ENCODE results near the gene TEPSIN.

DNA sequence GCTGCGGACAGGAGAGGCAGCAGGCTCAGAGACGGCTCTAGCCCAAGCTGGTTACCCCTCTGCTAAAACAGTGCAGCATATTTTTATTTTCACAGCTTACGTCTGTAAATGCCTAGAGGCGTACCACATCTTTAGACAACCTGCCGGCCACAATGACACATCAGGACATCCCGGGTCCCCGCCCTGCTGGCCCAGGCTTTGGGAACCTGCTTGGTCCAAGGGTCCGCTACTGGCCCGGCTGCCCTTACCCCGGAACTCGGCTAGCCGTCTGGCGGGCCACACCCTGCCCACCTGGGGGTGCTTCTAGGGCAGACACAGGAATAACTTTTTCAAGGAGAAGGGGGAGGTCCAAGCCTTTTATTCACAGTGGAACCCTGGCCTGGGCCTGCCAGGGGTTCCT is 20.4 kb downstream of the TEPSIN start:
- TF ChIP-seq POLR2AphosphoS5 (IDR thresholded peaks at IDR 0.05; ENCODE audit: low read depth) (no peak), GABPA (IDR thresholded peaks at IDR 0.05; ENCODE audit: low read depth) (no peak), SPI1 (IDR thresholded peaks at IDR 0.05; ENCODE audit: borderline replicate concordance, low read depth) (no peak)
- TF ChIP-seq, protein P1, sequence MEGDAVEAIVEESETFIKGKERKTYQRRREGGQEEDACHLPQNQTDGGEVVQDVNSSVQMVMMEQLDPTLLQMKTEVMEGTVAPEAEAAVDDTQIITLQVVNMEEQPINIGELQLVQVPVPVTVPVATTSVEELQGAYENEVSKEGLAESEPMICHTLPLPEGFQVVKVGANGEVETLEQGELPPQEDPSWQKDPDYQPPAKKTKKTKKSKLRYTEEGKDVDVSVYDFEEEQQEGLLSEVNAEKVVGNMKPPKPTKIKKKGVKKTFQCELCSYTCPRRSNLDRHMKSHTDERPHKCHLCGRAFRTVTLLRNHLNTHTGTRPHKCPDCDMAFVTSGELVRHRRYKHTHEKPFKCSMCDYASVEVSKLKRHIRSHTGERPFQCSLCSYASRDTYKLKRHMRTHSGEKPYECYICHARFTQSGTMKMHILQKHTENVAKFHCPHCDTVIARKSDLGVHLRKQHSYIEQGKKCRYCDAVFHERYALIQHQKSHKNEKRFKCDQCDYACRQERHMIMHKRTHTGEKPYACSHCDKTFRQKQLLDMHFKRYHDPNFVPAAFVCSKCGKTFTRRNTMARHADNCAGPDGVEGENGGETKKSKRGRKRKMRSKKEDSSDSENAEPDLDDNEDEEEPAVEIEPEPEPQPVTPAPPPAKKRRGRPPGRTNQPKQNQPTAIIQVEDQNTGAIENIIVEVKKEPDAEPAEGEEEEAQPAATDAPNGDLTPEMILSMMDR (IDR thresholded peaks at IDR 0.05; ENCODE audit: insufficient read depth, low read length), result no peak
- TF ChIP-seq, protein P2, sequence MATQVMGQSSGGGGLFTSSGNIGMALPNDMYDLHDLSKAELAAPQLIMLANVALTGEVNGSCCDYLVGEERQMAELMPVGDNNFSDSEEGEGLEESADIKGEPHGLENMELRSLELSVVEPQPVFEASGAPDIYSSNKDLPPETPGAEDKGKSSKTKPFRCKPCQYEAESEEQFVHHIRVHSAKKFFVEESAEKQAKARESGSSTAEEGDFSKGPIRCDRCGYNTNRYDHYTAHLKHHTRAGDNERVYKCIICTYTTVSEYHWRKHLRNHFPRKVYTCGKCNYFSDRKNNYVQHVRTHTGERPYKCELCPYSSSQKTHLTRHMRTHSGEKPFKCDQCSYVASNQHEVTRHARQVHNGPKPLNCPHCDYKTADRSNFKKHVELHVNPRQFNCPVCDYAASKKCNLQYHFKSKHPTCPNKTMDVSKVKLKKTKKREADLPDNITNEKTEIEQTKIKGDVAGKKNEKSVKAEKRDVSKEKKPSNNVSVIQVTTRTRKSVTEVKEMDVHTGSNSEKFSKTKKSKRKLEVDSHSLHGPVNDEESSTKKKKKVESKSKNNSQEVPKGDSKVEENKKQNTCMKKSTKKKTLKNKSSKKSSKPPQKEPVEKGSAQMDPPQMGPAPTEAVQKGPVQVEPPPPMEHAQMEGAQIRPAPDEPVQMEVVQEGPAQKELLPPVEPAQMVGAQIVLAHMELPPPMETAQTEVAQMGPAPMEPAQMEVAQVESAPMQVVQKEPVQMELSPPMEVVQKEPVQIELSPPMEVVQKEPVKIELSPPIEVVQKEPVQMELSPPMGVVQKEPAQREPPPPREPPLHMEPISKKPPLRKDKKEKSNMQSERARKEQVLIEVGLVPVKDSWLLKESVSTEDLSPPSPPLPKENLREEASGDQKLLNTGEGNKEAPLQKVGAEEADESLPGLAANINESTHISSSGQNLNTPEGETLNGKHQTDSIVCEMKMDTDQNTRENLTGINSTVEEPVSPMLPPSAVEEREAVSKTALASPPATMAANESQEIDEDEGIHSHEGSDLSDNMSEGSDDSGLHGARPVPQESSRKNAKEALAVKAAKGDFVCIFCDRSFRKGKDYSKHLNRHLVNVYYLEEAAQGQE (IDR thresholded peaks at IDR 0.05; ENCODE audit: insufficient replicate concordance, low read depth), result no peak
